Heart left ventricle (tissue), 13 donors: ENCODE results near the gene PLCB1.

Source experiments
- POLR2A ChIP-seq, 2 donors: fragments of 450-650 bp; IDR thresholded peaks; one replicate each; pipeline ENCODE4 v1.6.1; 2017; ENCODE audit warnings: antibody characterized with exemption in 2 of 2, mild to moderate bottlenecking in 2 of 2, moderate library complexity in 2 of 2
- TF ChIP-seq, protein P1 (sequence below), 12 donors: fragments of 200-600 bp; sonication (generic) in 4 of 12; IDR thresholded peaks; one replicate each; pipeline versions ENCODE4 v1.5.0 to v1.8.0; 2018 to 2022; ENCODE audit warnings: antibody characterized with exemption in 12 of 12, mild to moderate bottlenecking in 5 of 12
- donor health status: ischemic (EF 13 %, LVEDD 7.1; RV severe dilation, severe dysfunction).
- donor health status: DM: no; HTN: yes; CAD: no.
- donor health status: DM: no; HTN: no; CAD: no.
- donor health status: ischemic (EF 25% LVEDD 6.9; RV normal size, moderate dysfunction).
- donor health status: ischemic (EF 25% LVEDD 5.7; RV mildly dilated, moderate dysfunction).
- donor health status: ischemic (EF 35%, LVEDD 5.7; RV mildly dilated, moderate dysfunction).
- donor health status: nonischemic (EF 11% LVEDD 7.7; RV severe dilation, severe dysfunction).
- donor health status: DM: yes; HTN: yes; CAD: no.
- donor health status: PGD.
- donor health status: ischemic (EF 29% LVEDD 5.4; RV normal size, mild dysfunction).
- donor health status: nonischemic (EF 23%, LVEDD 6.1; RV moderate dilation, normal function).

DNA sequence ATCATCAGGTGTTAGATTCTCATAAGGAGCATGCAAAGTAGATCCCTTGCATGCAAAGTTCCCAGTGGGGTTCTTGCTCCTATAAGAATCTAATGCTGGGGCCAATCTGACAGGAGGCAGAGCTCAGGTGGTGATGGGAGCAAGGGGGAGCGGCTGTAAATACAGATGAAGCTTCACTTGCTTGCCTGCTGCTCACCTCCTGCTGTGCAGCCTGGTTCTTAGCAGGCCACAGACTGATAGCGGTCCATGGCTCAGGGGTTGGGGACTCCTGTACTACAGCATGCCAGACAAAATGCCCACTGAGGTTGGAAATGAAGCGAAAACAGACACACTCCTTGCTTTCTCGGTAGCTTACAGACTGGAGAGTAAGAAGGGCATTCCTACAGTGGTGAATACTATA lies 386.8 kb downstream of the PLCB1 start:
- no peak for TF ChIP-seq POLR2A (IDR thresholded peaks at IDR 0.05)
- TF ChIP-seq, protein P1, sequence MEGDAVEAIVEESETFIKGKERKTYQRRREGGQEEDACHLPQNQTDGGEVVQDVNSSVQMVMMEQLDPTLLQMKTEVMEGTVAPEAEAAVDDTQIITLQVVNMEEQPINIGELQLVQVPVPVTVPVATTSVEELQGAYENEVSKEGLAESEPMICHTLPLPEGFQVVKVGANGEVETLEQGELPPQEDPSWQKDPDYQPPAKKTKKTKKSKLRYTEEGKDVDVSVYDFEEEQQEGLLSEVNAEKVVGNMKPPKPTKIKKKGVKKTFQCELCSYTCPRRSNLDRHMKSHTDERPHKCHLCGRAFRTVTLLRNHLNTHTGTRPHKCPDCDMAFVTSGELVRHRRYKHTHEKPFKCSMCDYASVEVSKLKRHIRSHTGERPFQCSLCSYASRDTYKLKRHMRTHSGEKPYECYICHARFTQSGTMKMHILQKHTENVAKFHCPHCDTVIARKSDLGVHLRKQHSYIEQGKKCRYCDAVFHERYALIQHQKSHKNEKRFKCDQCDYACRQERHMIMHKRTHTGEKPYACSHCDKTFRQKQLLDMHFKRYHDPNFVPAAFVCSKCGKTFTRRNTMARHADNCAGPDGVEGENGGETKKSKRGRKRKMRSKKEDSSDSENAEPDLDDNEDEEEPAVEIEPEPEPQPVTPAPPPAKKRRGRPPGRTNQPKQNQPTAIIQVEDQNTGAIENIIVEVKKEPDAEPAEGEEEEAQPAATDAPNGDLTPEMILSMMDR (IDR thresholded peaks at IDR 0.05): no peak
